Neural progenitor cell (in vitro differentiated cells): ENCODE measurements around the gene SCNN1B. TPM values are rescaled to one million over a fixed set of nuclear protein-coding genes. Genes with fewer than 3 reads are reported as not detected.
A peak's percentile ranks its signal among the peaks of the same experiment; 100 is the strongest.

Source experiments
- DNase-seq: peaks from one replicate; pipeline ENCODE4 v3.0.0-alpha.2; 2016; ENCODE audit warnings: low spot score
- H2AFZ ChIP-seq: fragments of 200-600 bp; sonication (generic); replicated peaks from 2 replicates; pipeline ENCODE4 v1.6.1; 2016; ENCODE audit warnings: antibody characterized with exemption
- H3F3A ChIP-seq: fragments of 200-600 bp; sonication (generic); 2 replicates; pipeline ENCODE4 v1.6.1; 2016; ENCODE audit warnings: antibody characterized with exemption, low read depth
- H3K27ac ChIP-seq: fragments of 200-600 bp; sonication (generic); 2 replicates; pipeline ENCODE4 v1.5.1; 2016; ENCODE audit warnings: mild to moderate bottlenecking
- H3K27me3 ChIP-seq: fragments of 200-600 bp; sonication (generic); 2 replicates; pipeline ENCODE4 v1.6.1; 2016; ENCODE audit warnings: mild to moderate bottlenecking, moderate library complexity
- H3K36me3 ChIP-seq: fragments of 200-600 bp; sonication (generic); 2 replicates; pipeline ENCODE4 v1.5.1; 2016
- H3K4me1 ChIP-seq: fragments of 200-600 bp; sonication (generic); 2 replicates; pipeline ENCODE4 v1.6.1; 2016; ENCODE audit warnings: mixed run types
- H3K4me2 ChIP-seq: fragments of 200-600 bp; sonication (generic); 2 replicates; pipeline ENCODE4 v1.6.1; 2016
- H3K4me3 ChIP-seq: fragments of 200-600 bp; sonication (generic); 2 replicates; pipeline ENCODE4 v1.5.1; 2016
- H3K79me2 ChIP-seq: fragments of 200-600 bp; sonication (generic); 2 replicates; pipeline ENCODE4 v1.6.1; 2016; ENCODE audit warnings: low read depth
- H3K9ac ChIP-seq: fragments of 200-600 bp; sonication (generic); 2 replicates; pipeline ENCODE4 v1.6.1; 2016
- H3K9me3 ChIP-seq: fragments of 200-600 bp; sonication (generic); 2 replicates; pipeline ENCODE4 v1.5.1; 2016; ENCODE audit warnings: low read depth
- H4K20me1 ChIP-seq: fragments of 200-600 bp; sonication (generic); 2 replicates; pipeline ENCODE4 v1.6.1; 2016; ENCODE audit warnings: low read depth
- H3K27ac Mint-ChIP-seq: 3 replicates; pipeline ENCODE4 v1.8.0; 2021; ENCODE audit warnings: mixed read lengths
- H3K27me3 Mint-ChIP-seq: 2 replicates; pipeline ENCODE4 v1.8.0; 2022; ENCODE audit warnings: low read depth, mild to moderate bottlenecking, inconsistent platforms, moderate library complexity, mixed read lengths; ENCODE audit not compliant: insufficient read depth
- H3K36me3 Mint-ChIP-seq: 3 replicates; pipeline ENCODE4 v1.8.0; 2021; ENCODE audit warnings: mixed read lengths
- H3K4me1 Mint-ChIP-seq: 3 replicates; pipeline ENCODE4 v1.8.0; 2021; ENCODE audit warnings: mixed read lengths
- H3K4me3 Mint-ChIP-seq: 3 replicates; pipeline ENCODE4 v1.8.0; 2021; ENCODE audit warnings: mild to moderate bottlenecking, moderate library complexity, mixed read lengths
- H3K9me3 Mint-ChIP-seq: 3 replicates; pipeline ENCODE4 v1.8.0; 2020; ENCODE audit warnings: mixed read lengths
- CTCF ChIP-seq: fragments of 200-600 bp; sonication (generic); IDR thresholded peaks from 2 replicates; pipeline ENCODE4 v1.5.1; 2017; ENCODE audit warnings: antibody characterized with exemption, mild to moderate bottlenecking
- EZH2 ChIP-seq: fragments of 200-600 bp; sonication (generic); IDR thresholded peaks from 2 replicates; pipeline ENCODE4 v1.6.1; 2017; ENCODE audit warnings: antibody characterized with exemption, mild to moderate bottlenecking, moderate library complexity
- EZH2phosphoT487 ChIP-seq: fragments of 200-600 bp; sonication (generic); IDR thresholded peaks from 2 replicates; pipeline ENCODE4 v1.6.1; 2017; ENCODE audit warnings: antibody characterized with exemption
- total RNA-seq: library from RNA; depleted of rRNA; stranded (reverse); fragments of >200 nt; gene quantifications from 2 replicates; pipeline ENCODE4 v1.2.3, GENCODE V29; 2015; ENCODE audit warnings: low replicate concordance

Gene SCNN1B
- total RNA-seq, 1 donor from 2014 or later: not detected

GRCh38 chr16:23348579-23349469 is 46.7 kb downstream of the SCNN1B start:
- Histone ChIP-seq H3F3A (no peaks in the 10 kb centered on the region), H3K9me3 (no peaks in the 10 kb centered on the region), H3K27ac (no peak overlapping the region), H3K4me1 (peaks cover 5% of the 10 kb centered on the region), H3K27me3 (no peaks in the 10 kb centered on the region), H3K4me3 (no peak overlapping the region), H3K9ac (no peak overlapping the region), H3K36me3 (no peaks in the 10 kb centered on the region), H3K79me2 (no peaks in the 10 kb centered on the region), H4K20me1 (no peaks in the 10 kb centered on the region), H2AFZ (peak overlapping the region; percentile 26), H3K4me2 (no peak overlapping the region)
- no peaks in the 10 kb centered on the region for H3K4me1 Mint-ChIP-seq
- TF ChIP-seq EZH2 (no peak), CTCF (peak; percentile 26), EZH2phosphoT487 (no peak)
- peak; percentile 32 for DNase-seq
- H3K9me3 Mint-ChIP-seq: no peaks in the 10 kb centered on the region
- no peaks in the 10 kb centered on the region for H3K36me3 Mint-ChIP-seq
- no peak overlapping the region for H3K27ac Mint-ChIP-seq
- H3K4me3 Mint-ChIP-seq: no peak overlapping the region
- H3K27me3 Mint-ChIP-seq: no peaks in the 10 kb centered on the region

GRCh38 chr16:23351360-23351759 is 49.3 kb downstream of the SCNN1B start:
- no peaks in the 10 kb centered on the region for H3F3A ChIP-seq
- H3K36me3 ChIP-seq: no peaks in the 10 kb centered on the region
- no peak overlapping the region for H3K9ac ChIP-seq
- H3K79me2 ChIP-seq: no peaks in the 10 kb centered on the region
- no peaks in the 10 kb centered on the region for H3K36me3 Mint-ChIP-seq
- no peak overlapping the region for H2AFZ ChIP-seq
- no peak overlapping the region for H3K4me3 ChIP-seq
- H3K9me3 Mint-ChIP-seq: no peaks in the 10 kb centered on the region
- no peak overlapping the region for H3K4me2 ChIP-seq
- H3K9me3 ChIP-seq: no peaks in the 10 kb centered on the region
- H3K4me1 Mint-ChIP-seq: no peaks in the 10 kb centered on the region
- no peak overlapping the region for H3K4me3 Mint-ChIP-seq
- no peaks in the 10 kb centered on the region for H3K4me1 ChIP-seq
- no peaks in the 10 kb centered on the region for H3K27me3 ChIP-seq
- no peak for DNase-seq
- H3K27me3 Mint-ChIP-seq: peaks cover 3% of the 10 kb centered on the region
- TF ChIP-seq CTCF: no peak
- TF ChIP-seq EZH2phosphoT487: no peak
- no peak for TF ChIP-seq EZH2
- H4K20me1 ChIP-seq: no peaks in the 10 kb centered on the region
- H3K27ac ChIP-seq: no peak overlapping the region
- H3K27ac Mint-ChIP-seq: no peak overlapping the region

GRCh38 chr16:23353440-23353839 is 51.3 kb downstream of the SCNN1B start:
- H3K4me2 ChIP-seq: no peak overlapping the region
- no peaks in the 10 kb centered on the region for H3K27me3 ChIP-seq
- DNase-seq: no peak
- H3K9ac ChIP-seq: no peak overlapping the region
- Mint-ChIP-seq H3K27me3 (peaks cover 5% of the 10 kb centered on the region), H3K27ac (no peak overlapping the region), H3K4me1 (no peaks in the 10 kb centered on the region), H3K9me3 (no peaks in the 10 kb centered on the region), H3K36me3 (no peaks in the 10 kb centered on the region), H3K4me3 (no peak overlapping the region)
- H3K36me3 ChIP-seq: no peaks in the 10 kb centered on the region
- no peaks in the 10 kb centered on the region for H3K79me2 ChIP-seq
- no peak overlapping the region for H3K27ac ChIP-seq
- H3K4me1 ChIP-seq: no peaks in the 10 kb centered on the region
- TF ChIP-seq CTCF (no peak), EZH2phosphoT487 (no peak)
- no peaks in the 10 kb centered on the region for H3K9me3 ChIP-seq
- H3F3A ChIP-seq: no peaks in the 10 kb centered on the region
- no peaks in the 10 kb centered on the region for H4K20me1 ChIP-seq
- no peak overlapping the region for H3K4me3 ChIP-seq
- no peak overlapping the region for H2AFZ ChIP-seq
